Duodenal mucosa (tissue), 2 donors: ENCODE data around the gene CMBL.

ENCODE experiments used
- H3K27ac ChIP-seq: one replicate; pipeline ENCODE4 v1.7.0; 2013; ENCODE audit warnings: low read depth, low read length
- H3K27me3 ChIP-seq, 2 donors: one replicate each; pipeline ENCODE4 v1.7.0; 2013; ENCODE audit warnings: low read length in 2 of 2, control low read depth in 1 of 2; ENCODE audit not compliant: insufficient read depth in 2 of 2, control insufficient read depth in 1 of 2
- H3K36me3 ChIP-seq, 2 donors: one replicate each; pipeline ENCODE4 v1.7.0; 2013; ENCODE audit warnings: low read length in 2 of 2, control low read depth in 1 of 2; ENCODE audit not compliant: insufficient read depth in 2 of 2, control insufficient read depth in 1 of 2
- H3K4me1 ChIP-seq, 2 donors: one replicate each; pipeline ENCODE4 v1.7.0; 2013; ENCODE audit warnings: low read length in 2 of 2, control low read depth in 1 of 2; ENCODE audit not compliant: insufficient read depth in 2 of 2, control insufficient read depth in 1 of 2
- H3K4me3 ChIP-seq, 2 donors: one replicate each; pipeline ENCODE4 v1.7.0; 2013; ENCODE audit warnings: low read length in 2 of 2, low read depth in 1 of 2
- H3K9ac ChIP-seq, 2 donors: one replicate each; pipeline ENCODE4 v1.7.0; 2013; ENCODE audit warnings: low read length in 2 of 2, low read depth in 1 of 2
- H3K9me3 ChIP-seq, 2 donors: one replicate each; pipeline ENCODE4 v1.7.0; 2013; ENCODE audit warnings: low read length in 2 of 2, control low read depth in 1 of 2; ENCODE audit not compliant: control insufficient read depth in 1 of 2

The CMBL gene

DNA sequence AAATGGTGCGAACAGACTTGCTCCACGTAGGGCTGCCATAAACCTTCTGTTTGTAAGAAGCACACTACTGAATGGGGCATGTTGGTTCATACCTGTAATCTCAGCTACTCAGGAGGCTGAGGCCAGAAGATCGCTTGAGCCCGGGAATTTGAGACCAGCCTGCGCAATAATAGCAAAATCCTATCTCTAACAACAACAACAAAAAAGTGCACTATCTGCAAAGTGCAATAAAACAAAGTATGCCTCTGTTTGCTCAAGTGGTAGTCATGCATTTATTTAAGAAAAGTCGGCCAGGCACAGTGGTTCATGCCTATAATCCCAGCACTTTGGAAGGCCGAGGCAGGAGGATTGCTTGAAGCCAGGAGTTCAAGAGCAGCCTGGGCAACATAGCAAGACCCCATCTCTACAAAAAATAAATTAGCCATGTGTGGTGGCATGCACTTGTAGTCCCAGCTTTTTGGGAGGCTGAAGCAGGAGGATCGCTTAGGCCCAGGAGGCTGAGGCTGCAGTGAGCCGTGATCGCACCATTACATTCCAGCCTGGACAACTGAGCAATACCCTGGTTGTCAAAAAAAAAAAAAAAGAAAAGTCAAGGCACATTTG, 63.3 kb downstream of the CMBL start:
- Histone ChIP-seq H3K4me3 (no peak overlapping the region), H3K9ac (no peak overlapping the region), H3K4me1 (peaks cover 5 to 7% of the 10 kb centered on the region in 2 donors), H3K9me3 (no peaks in the 10 kb centered on the region), H3K36me3 (no peaks in the 10 kb centered on the region), H3K27me3 (no peaks in the 10 kb centered on the region), H3K27ac (no peak overlapping the region)

- Histone ChIP-seq H3K27ac (no peak overlapping the region), H3K9ac (no peak overlapping the region), H3K4me1 (peaks cover 2 to 6% of the 10 kb centered on the region in 2 donors), H3K27me3 (no peaks in the 10 kb centered on the region), H3K9me3 (no peaks in the 10 kb centered on the region), H3K36me3 (peaks cover 0 to under 1% of the 10 kb centered on the region in 2 donors), H3K4me3 (no peak overlapping the region)
Measured at GRCh38 chr5:10243660-10244240, 64.0 kb downstream of the CMBL start.

DNA sequence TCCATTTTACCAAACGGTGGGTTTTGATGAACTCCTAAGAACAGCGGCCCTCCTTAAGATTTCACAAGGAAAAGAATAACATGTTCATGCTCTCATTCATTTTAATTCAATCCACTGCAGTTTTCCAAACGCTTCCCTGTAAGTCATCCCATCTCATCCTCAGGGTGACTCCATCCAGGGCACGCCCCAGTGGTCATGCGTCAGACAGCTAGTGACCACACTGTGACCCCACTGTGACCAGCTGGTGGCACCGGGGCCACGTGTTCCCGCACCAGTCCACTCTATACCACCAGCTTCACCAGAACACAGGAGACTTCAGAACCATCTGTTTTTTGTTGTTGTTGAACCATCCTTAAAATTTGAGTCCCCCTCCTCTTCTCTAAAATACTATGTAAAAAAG, 72.4 kb downstream of the CMBL start:
- Histone ChIP-seq H3K27ac (no peak overlapping the region), H3K4me1 (no peaks in the 10 kb centered on the region), H3K9ac (no peak overlapping the region), H3K27me3 (no peaks in the 10 kb centered on the region), H3K9me3 (no peaks in the 10 kb centered on the region), H3K4me3 (no peak overlapping the region), H3K36me3 (peaks cover 11 to 19% of the 10 kb centered on the region in 2 donors)

DNA sequence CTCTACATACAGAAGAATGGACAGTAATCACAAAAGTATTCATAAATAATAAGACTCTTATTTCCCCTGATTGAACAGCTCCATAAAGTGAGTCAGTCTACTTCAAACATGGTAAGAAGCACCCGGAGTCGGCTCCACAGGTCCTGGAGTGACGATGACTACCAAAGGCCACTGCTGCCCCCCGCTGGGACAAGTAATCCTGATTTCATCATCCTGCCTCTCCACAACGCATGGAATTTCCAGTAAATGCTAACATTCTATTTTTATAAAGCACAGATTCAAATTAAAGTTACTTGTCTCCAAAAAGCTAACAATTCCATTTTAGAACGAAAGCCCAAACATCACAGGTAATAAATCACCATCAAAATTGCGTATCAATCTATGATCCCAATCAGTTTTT, 74.2 kb downstream of the CMBL start:
- no peak overlapping the region for H3K4me3 ChIP-seq
- peaks cover 11 to 16% of the 10 kb centered on the region in 2 donors for H3K36me3 ChIP-seq
- H3K9ac ChIP-seq = no peak overlapping the region
- no peaks in the 10 kb centered on the region for H3K4me1 ChIP-seq
- H3K27me3 ChIP-seq = no peaks in the 10 kb centered on the region
- H3K9me3 ChIP-seq = no peaks in the 10 kb centered on the region
- no peak overlapping the region for H3K27ac ChIP-seq

GRCh38 chr5:10233011-10233410, 74.7 kb downstream of the CMBL start:
- Histone ChIP-seq H3K9ac (no peak overlapping the region), H3K4me3 (no peak overlapping the region), H3K4me1 (no peaks in the 10 kb centered on the region), H3K27ac (no peak overlapping the region), H3K9me3 (no peaks in the 10 kb centered on the region), H3K27me3 (no peaks in the 10 kb centered on the region), H3K36me3 (peaks cover 11 to 13% of the 10 kb centered on the region in 2 donors)

DNA sequence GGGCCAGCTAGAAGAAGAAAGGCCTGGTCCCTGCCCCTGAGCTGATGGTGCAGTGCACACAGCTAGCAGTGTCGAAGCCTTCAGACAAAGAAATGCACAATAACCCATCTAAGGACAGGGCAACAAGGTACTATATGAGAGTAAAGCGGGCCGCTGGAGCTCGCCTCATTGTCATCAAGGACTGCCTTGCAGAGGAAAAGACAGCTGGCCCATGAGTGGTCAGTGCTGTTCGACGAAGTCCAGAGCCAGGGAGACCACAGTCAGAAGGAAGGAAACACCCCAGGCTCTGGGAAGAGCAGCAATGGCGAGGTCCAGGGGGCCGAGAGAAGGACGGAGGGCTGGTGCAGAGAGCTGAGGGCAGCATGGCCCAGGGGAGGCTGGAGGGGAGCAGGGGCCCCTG, 75.3 kb downstream of the CMBL start:
- no peaks in the 10 kb centered on the region for H3K4me1 ChIP-seq
- H3K27ac ChIP-seq = no peak overlapping the region
- H3K9ac ChIP-seq = no peak overlapping the region
- no peaks in the 10 kb centered on the region for H3K27me3 ChIP-seq
- no peak overlapping the region for H3K4me3 ChIP-seq
- H3K9me3 ChIP-seq = no peaks in the 10 kb centered on the region
- H3K36me3 ChIP-seq = peaks cover 11 to 13% of the 10 kb centered on the region in 2 donors

DNA sequence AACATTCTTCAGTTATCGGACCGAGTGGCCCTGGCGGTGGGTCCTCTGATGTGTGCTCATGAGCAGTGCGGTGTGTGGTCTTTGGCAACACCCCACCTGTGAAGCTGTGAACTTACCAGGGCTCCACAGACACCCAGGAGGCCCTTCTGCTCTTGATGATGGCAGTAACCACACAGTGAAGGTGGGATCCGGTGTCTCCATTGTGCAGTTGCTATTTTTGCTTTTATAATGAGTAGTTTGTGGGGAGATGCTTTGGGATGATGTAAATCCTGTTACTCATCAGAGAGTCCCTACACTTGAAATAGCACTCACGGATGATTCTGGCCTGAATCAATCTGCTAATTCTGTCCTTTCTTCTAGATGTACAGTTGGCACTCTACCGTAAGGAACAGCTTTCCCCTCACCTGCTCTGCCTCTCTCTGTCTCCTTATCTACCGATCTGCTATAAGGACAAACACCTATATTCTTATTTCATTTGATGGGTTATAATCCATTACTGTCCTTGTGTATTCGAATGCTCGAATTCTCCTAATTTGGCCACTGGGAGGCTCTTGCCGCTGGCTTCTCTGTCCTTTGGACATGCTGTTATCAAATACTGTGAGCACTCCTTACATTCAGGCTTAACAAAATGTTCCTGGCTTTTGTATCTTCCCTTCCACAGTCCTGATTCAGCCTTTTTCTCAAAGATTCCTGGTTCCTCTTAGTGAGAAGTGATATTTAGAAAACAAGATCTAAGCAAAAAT, 78.2 kb downstream of the CMBL start:
- H3K36me3 ChIP-seq = peaks cover 5 to 14% of the 10 kb centered on the region in 2 donors
- no peaks in the 10 kb centered on the region for H3K4me1 ChIP-seq
- no peaks in the 10 kb centered on the region for H3K9me3 ChIP-seq
- H3K9ac ChIP-seq = no peak overlapping the region
- no peak overlapping the region for H3K27ac ChIP-seq
- no peak overlapping the region for H3K4me3 ChIP-seq
- no peaks in the 10 kb centered on the region for H3K27me3 ChIP-seq

- Histone ChIP-seq H3K4me1 (no peaks in the 10 kb centered on the region), H3K9ac (no peak overlapping the region), H3K36me3 (peaks cover 5 to 14% of the 10 kb centered on the region in 2 donors), H3K27ac (no peak overlapping the region), H3K4me3 (no peak overlapping the region), H3K27me3 (no peaks in the 10 kb centered on the region), H3K9me3 (peaks cover 0 to 2% of the 10 kb centered on the region in 2 donors)
Measured at GRCh38 chr5:10228288-10228687, 79.4 kb downstream of the CMBL start.
